Calu3 (cell line): ENCODE results near the gene ATP6V1B1. TPM values are rescaled to one million over a fixed set of nuclear protein-coding genes. Genes with fewer than 3 reads are reported as not detected.

Source experiments
- BruUV-seq: library from RNA; stranded (reverse); fragments of 400-500 nt; replicated peaks from 2 replicates; lab custom pipeline; 2021; lab: Mats Ljungman, UMichigan
- CTCF ChIA-PET: fragments of 300-600 bp; sonication (Branson Sonifier 250); formaldehyde crosslinking; loops from one replicate; lab custom pipeline; 2022; ENCODE audit warnings: antibody characterized with exemption; lab: Charles Lee
- DNase-seq: peaks from one replicate; pipeline ENCODE4 v3.0.0; 2022
- H3K27ac Mint-ChIP-seq: one replicate; pipeline ENCODE4 v1.8.0; 2022; ENCODE audit warnings: mixed read lengths; ENCODE audit not compliant: unreplicated experiment
- H3K27me3 Mint-ChIP-seq: one replicate; pipeline ENCODE4 v1.8.0; 2022; ENCODE audit warnings: mixed read lengths; ENCODE audit not compliant: unreplicated experiment
- H3K36me3 Mint-ChIP-seq: one replicate; pipeline ENCODE4 v1.8.0; 2022; ENCODE audit warnings: mild to moderate bottlenecking, moderate library complexity, mixed read lengths; ENCODE audit not compliant: insufficient read depth, unreplicated experiment
- H3K4me1 Mint-ChIP-seq: one replicate; pipeline ENCODE4 v1.8.0; 2022; ENCODE audit warnings: mild to moderate bottlenecking, low read depth, mixed read lengths; ENCODE audit not compliant: unreplicated experiment
- H3K4me3 Mint-ChIP-seq: one replicate; pipeline ENCODE4 v1.8.0; 2022; ENCODE audit warnings: mild to moderate bottlenecking, low read depth, moderate library complexity, mixed read lengths; ENCODE audit not compliant: unreplicated experiment
- H3K9me3 Mint-ChIP-seq: one replicate; pipeline ENCODE4 v1.8.0; 2022; ENCODE audit warnings: low read depth, mixed read lengths; ENCODE audit not compliant: unreplicated experiment
- intact Hi-C: fragments of 100-400 bp; cut with micrococcal nuclease; formaldehyde crosslinking; loops from one replicate; pipeline ENCODE4 v1.10.0; 2022; ENCODE audit not compliant: unreplicated experiment
- total RNA-seq: library from RNA; stranded (reverse); gene quantifications from 2 replicates; pipeline ENCODE4 v1.2.3, GENCODE V29; 2022
- TF ChIP-seq, protein P1 (sequence below): fragments of 200-600 bp; IDR thresholded peaks from one replicate; pipeline ENCODE4 v1.8.0; 2022; ENCODE audit warnings: antibody characterized with exemption; ENCODE audit not compliant: unreplicated experiment

Gene ATP6V1B1
- total RNA-seq, 1 experiment from 2014 or later = not detected

DNA sequence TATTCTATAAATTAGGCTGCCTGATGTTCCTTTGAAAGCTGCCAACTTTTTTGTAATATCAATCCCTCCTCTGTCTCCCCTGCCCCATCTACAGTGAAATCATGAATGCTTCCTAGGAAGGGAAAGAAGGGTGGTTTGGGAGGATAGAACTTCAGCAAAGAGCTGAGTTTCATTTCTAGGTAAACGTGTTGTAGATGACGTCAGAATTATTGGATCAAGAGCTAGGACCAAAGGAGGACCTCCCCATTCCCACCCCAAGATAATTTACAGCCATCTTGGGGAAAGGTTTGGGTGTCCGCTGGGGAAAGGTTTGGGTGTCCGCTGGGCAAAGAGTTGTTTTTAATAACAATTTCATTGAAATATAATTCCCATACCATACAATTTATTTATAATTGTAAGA is 31.5 kb downstream of the ATP6V1B1 start:
- peaks cover 91% of the 10 kb centered on the region for H3K27me3 Mint-ChIP-seq

DNA sequence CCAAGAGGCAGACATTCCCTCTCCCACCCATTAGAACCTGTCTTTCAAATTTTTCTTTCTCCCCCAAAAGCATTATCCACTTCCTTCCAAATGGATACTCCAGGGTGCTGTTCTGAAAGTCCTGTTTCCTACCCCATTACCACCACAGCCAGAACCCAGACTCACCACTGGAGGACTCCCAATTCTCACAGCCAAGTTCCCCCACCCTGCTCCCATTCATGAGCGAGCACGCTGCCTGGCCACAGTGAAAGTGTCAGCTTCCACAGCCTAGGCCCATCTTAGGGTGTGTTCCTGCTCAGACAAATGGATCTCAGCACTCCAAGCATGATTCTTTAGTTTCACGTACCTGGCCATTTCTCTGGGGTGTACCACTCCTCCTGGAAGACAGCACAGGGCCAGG is 38.9 kb downstream of the ATP6V1B1 start:
- Mint-ChIP-seq H3K4me3 (no peak overlapping the region), H3K4me1 (peaks cover 26% of the 10 kb centered on the region), H3K27ac (no peak overlapping the region), H3K36me3 (peaks cover 18% of the 10 kb centered on the region), H3K9me3 (no peaks in the 10 kb centered on the region), H3K27me3 (peaks cover 51% of the 10 kb centered on the region)
- intact Hi-C loops = no loop called here
- TF ChIP-seq, protein P1, sequence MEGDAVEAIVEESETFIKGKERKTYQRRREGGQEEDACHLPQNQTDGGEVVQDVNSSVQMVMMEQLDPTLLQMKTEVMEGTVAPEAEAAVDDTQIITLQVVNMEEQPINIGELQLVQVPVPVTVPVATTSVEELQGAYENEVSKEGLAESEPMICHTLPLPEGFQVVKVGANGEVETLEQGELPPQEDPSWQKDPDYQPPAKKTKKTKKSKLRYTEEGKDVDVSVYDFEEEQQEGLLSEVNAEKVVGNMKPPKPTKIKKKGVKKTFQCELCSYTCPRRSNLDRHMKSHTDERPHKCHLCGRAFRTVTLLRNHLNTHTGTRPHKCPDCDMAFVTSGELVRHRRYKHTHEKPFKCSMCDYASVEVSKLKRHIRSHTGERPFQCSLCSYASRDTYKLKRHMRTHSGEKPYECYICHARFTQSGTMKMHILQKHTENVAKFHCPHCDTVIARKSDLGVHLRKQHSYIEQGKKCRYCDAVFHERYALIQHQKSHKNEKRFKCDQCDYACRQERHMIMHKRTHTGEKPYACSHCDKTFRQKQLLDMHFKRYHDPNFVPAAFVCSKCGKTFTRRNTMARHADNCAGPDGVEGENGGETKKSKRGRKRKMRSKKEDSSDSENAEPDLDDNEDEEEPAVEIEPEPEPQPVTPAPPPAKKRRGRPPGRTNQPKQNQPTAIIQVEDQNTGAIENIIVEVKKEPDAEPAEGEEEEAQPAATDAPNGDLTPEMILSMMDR = no peak
- BruUV-seq = no TSS peak
- CTCF ChIA-PET = interaction anchor here (1.0 kb wide), 1 partner anchor 26 kb away, joined by 4 read pairs; no protein-coding TSS in a partner anchor
- DNase-seq = no peak

More for the DNA sequence above, 31.5 kb downstream of the ATP6V1B1 start:
- no peak overlapping the region for H3K4me3 Mint-ChIP-seq
- H3K9me3 Mint-ChIP-seq = no peaks in the 10 kb centered on the region
- H3K27ac Mint-ChIP-seq = no peak overlapping the region
- peaks cover 5% of the 10 kb centered on the region for H3K36me3 Mint-ChIP-seq
- BruUV-seq = no TSS peak
- intact Hi-C loops = no loop called here
- CTCF ChIA-PET = interaction anchor here (0.6 to 1.4 kb wide), 2 partner anchors 10 to 221 kb away, joined by 3 read pairs; no protein-coding TSS in a partner anchor
- H3K4me1 Mint-ChIP-seq = peaks cover 9% of the 10 kb centered on the region
- TF ChIP-seq, protein P1 = no peak
- no peak for DNase-seq

DNA sequence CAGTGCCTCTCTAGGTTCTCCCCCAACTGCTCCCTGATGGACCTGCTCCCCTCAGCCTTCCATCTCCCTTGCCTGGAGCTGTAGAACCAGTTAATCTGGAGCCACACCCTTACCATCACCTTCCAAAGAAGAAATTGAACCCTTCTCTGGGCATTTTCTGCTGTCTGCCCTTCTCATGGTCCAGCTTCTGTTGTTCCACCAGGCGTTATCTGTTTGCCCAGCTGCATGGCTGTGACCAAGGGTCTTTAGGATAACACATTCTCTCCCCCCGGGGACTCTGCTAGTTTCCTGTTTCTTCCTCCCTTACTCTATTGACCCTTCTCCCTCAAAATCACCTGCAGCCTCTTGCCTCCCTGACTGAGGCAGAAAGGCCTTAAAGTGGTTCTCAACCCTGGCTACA is 39.5 kb downstream of the ATP6V1B1 start:
- H3K9me3 Mint-ChIP-seq = no peaks in the 10 kb centered on the region
- no peak for DNase-seq
- no peak overlapping the region for H3K4me3 Mint-ChIP-seq
- TF ChIP-seq, protein P1 = no peak
- peaks cover 18% of the 10 kb centered on the region for H3K36me3 Mint-ChIP-seq
- intact Hi-C loops = no loop called here
- CTCF ChIA-PET = no interaction called here
- H3K27me3 Mint-ChIP-seq = peaks cover 44% of the 10 kb centered on the region
- peaks cover 26% of the 10 kb centered on the region for H3K4me1 Mint-ChIP-seq
- BruUV-seq = no TSS peak
- H3K27ac Mint-ChIP-seq = no peak overlapping the region

DNA sequence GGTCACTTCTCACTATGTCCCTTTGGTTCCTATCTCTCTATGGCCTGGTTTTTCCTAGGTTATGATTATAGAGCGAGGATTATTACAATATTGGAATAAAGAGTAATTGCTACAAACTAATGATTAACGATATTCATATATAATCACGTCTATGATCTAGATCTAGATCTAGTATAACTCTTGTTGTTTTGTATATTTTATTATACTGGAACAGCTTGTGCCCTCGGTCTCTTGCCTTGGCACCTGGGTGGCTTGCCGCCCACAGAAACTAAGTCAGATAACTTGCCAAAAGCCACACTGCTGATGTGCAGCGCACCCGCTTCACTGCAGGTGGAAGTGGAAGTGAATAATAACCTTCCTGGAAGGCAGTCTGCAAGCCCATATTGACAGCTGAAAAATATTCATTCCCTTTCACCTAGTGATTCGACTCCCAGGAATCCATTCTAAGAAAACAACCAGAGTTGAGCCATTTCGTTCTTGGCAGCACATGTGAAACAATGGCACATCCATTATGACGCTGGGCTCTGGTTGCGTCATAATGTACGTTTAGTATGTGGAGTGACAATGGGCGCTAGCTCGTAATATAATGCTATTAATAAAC is 42.0 kb downstream of the ATP6V1B1 start:
- TF ChIP-seq, protein P1 = no peak
- Mint-ChIP-seq H3K4me3 (peak overlapping the region; percentile 64), H3K27me3 (peaks cover 27% of the 10 kb centered on the region), H3K4me1 (peaks cover 26% of the 10 kb centered on the region), H3K36me3 (peaks cover 18% of the 10 kb centered on the region), H3K27ac (peak overlapping the region; percentile 41), H3K9me3 (no peaks in the 10 kb centered on the region)
- CTCF ChIA-PET = interaction anchor here (0.6 to 1.5 kb wide), 3 partner anchors 11 to 13 kb away, joined by 3 to 5 read pairs (median 3); no protein-coding TSS in a partner anchor
- intact Hi-C loops = no loop called here
- no TSS peak for BruUV-seq
- DNase-seq = no peak
